Left lung (tissue), 10 donors: ENCODE data around the gene DNMT1. TPM values are rescaled to one million over a fixed set of nuclear protein-coding genes. Genes with fewer than 3 reads are reported as not detected.

Source experiments
- ATAC-seq: fragments of 200-7000 bp; cut with Tn5 transposase; one replicate; pipeline ENCODE4 v1.9.1; 2020; ENCODE audit warnings: moderate library complexity
- DNase-seq, 4 donors: peaks; one replicate each; pipeline ENCODE4 v3.0.0-alpha.2; 2013 to 2020
- H3K27ac ChIP-seq, 2 donors: fragments of 200-600 bp; sonication (generic) in 1 of 2; one replicate each; pipeline versions ENCODE4 v1.5.0 to v1.8.0; 2020 to 2021
- H3K27me3 ChIP-seq, 2 donors: fragments of 200-600 bp; sonication (generic) in 1 of 2; one replicate each; pipeline versions ENCODE4 v1.5.0 to v1.8.0; 2020 to 2021
- H3K36me3 ChIP-seq, 2 donors: fragments of 200-600 bp; sonication (generic) in 1 of 2; one replicate each; pipeline versions ENCODE4 v1.5.0 to v1.8.0; 2020 to 2021
- H3K4me1 ChIP-seq, 2 donors: fragments of 200-600 bp; one replicate each; pipeline ENCODE4 v1.8.0; 2021
- H3K4me3 ChIP-seq, 2 donors: fragments of 200-600 bp; sonication (generic) in 1 of 2; one replicate each; pipeline versions ENCODE4 v1.5.0 to v1.8.0; 2020 to 2021; ENCODE audit warnings: mild to moderate bottlenecking in 1 of 2
- H3K9me3 ChIP-seq, 2 donors: fragments of 200-600 bp; sonication (generic) in 1 of 2; one replicate each; pipeline versions ENCODE4 v1.5.0 to v1.8.0; 2020 to 2021
- CTCF ChIP-seq, 2 donors: fragments of 200-600 bp; sonication (generic) in 1 of 2; IDR thresholded peaks; one replicate each; pipeline versions ENCODE4 v1.5.0 to v1.8.0; 2021; ENCODE audit warnings: antibody characterized with exemption in 2 of 2
- intact Hi-C, 2 donors: fragments of 100-400 bp; cut with DNase I; formaldehyde crosslinking; loops; one replicate each; pipeline versions ENCODE4 v1.11.2 to v1.14.2; 2022
- microRNA-seq, 2 donors: library from miRNA; unstranded; fragments of <30 nt; microRNA quantifications; one replicate each; pipeline ENCODE4, GENCODE V29; 2019
- polyA plus RNA-seq, 6 donors: library from polyadenylated mRNA; unstranded; fragments of 120-200 nt; gene quantifications; one replicate each; pipeline ENCODE4 v1.2.1, GENCODE V29; 2013; ENCODE audit not compliant: insufficient read length in 6 of 6
- total RNA-seq, 2 donors: library from RNA; stranded (reverse); fragmentation: NEBNext Ultra II Directional; extraction: Animal tissue kit (Norgen Biotek cat#: 25700); gene quantifications; one replicate each; pipeline ENCODE4 v1.2.1, GENCODE V29; 2021
- donor health status: DM: no; HTN: yes; CAD: no.
- donor health status: DM: no; HTN: no; CAD: no.

The DNMT1 gene
- total and polyA plus RNA-seq, 8 donors = 65.1 to 191 (median 144) TPM

GRCh38 chr19:10083911-10084310, 110.8 kb downstream of the DNMT1 start:
- no peak overlapping the region for H3K4me3 ChIP-seq
- peaks cover 0 to 11% of the 10 kb centered on the region in 2 donors for H3K4me1 ChIP-seq
- no peaks in the 10 kb centered on the region for H3K27me3 ChIP-seq
- H3K9me3 ChIP-seq = no peaks in the 10 kb centered on the region
- TF ChIP-seq CTCF (IDR thresholded peaks at IDR 0.05) = no peak
- H3K36me3 ChIP-seq = peaks cover 0 to under 1% of the 10 kb centered on the region in 2 donors
- ATAC-seq = no peak
- H3K27ac ChIP-seq = no peak overlapping the region
- intact Hi-C loops = no loop called here
- no peak for DNase-seq

Small RNA genes within 50 kb of the gene (microRNA-seq; reads per million reads assigned to microRNA genes)
- gene MIR4322 = 0 reads per million in 2 donors

Other genes with a start within 250 kb of the DNMT1 start
- gene COL5A3, start 184.4 kb downstream of the DNMT1 start, total RNA-seq = 10 to 100 TPM; 15.9 to 21.9 TPM
- 1 to 10 TPM; 4.5 to 8.0 (median 5.4) TPM for gene COL5A3, start 184.4 kb downstream of the DNMT1 start, polyA plus RNA-seq
- not detected for gene RDH8, start 181.5 kb downstream of the DNMT1 start, total RNA-seq
- not detected for gene RDH8, start 181.5 kb downstream of the DNMT1 start, polyA plus RNA-seq
- gene SHFL, start 108.6 kb downstream of the DNMT1 start, total RNA-seq = 10 to 100 TPM; 30.9 to 38.8 TPM
- 10 to 100 TPM; 28.8 to 41.6 (median 35.8) TPM for gene SHFL, start 108.6 kb downstream of the DNMT1 start, polyA plus RNA-seq
- under 1 TPM; 0.38 to 0.68 TPM for gene ANGPTL6, start 92.3 kb downstream of the DNMT1 start, total RNA-seq
- gene ANGPTL6, start 92.3 kb downstream of the DNMT1 start, polyA plus RNA-seq = 1 to 10 TPM; 1.4 to 3.1 (median 2.1) TPM
- 10 to 100 TPM; 23.4 to 49.8 TPM for gene PPAN, start 88.6 kb downstream of the DNMT1 start, total RNA-seq
- 10 to 100 TPM; 22.6 to 36.3 (median 28.5) TPM for gene PPAN, start 88.6 kb downstream of the DNMT1 start, polyA plus RNA-seq
- gene P2RY11, start 83.3 kb downstream of the DNMT1 start, total RNA-seq = 10 to 100 TPM in 1 of 2 donors, 1 to 10 TPM in 1; 8.4 to 24.4 TPM
- 10 to 100 TPM in 5 of 6 donors, 1 to 10 TPM in 1; 9.3 to 15.8 (median 12.9) TPM for gene P2RY11, start 83.3 kb downstream of the DNMT1 start, polyA plus RNA-seq
- 100 to 1,000 TPM; 162 to 166 TPM for gene EIF3G, start 75.1 kb downstream of the DNMT1 start, total RNA-seq
- 100 to 1,000 TPM; 180 to 208 (median 191) TPM for gene EIF3G, start 75.1 kb downstream of the DNMT1 start, polyA plus RNA-seq
- 10 to 100 TPM; 25.6 to 40.3 TPM for gene S1PR2, start 36.4 kb upstream of the DNMT1 start, total RNA-seq
- gene S1PR2, start 36.4 kb upstream of the DNMT1 start, polyA plus RNA-seq = 10 to 100 TPM; 36.8 to 47.6 (median 43.2) TPM
- gene MRPL4, start 57.3 kb upstream of the DNMT1 start, total RNA-seq = 10 to 100 TPM; 37.2 to 53.1 TPM
- 10 to 100 TPM; 27.5 to 41.6 (median 34.6) TPM for gene MRPL4, start 57.3 kb upstream of the DNMT1 start, polyA plus RNA-seq
- gene ICAM1, start 76.2 kb upstream of the DNMT1 start, total RNA-seq = 100 to 1,000 TPM; 149 to 497 TPM
- 10 to 100 TPM; 15.4 to 24.5 (median 17.4) TPM for gene ICAM1, start 76.2 kb upstream of the DNMT1 start, polyA plus RNA-seq
- gene ICAM4, start 92.0 kb upstream of the DNMT1 start, total RNA-seq = 10 to 100 TPM in 1 of 2 donors, 1 to 10 TPM in 1; 4.5 to 17.9 TPM
- gene ICAM4, start 92.0 kb upstream of the DNMT1 start, polyA plus RNA-seq = 10 to 100 TPM in 5 of 6 donors, 1 to 10 TPM in 1; 9.4 to 25.3 (median 14.7) TPM
- gene ICAM5, start 95.0 kb upstream of the DNMT1 start, total RNA-seq = 10 to 100 TPM; 10.2 to 25.7 TPM
- gene ICAM5, start 95.0 kb upstream of the DNMT1 start, polyA plus RNA-seq = 10 to 100 TPM in 4 of 6 donors, 1 to 10 TPM in 2; 3.9 to 18.9 (median 11.4) TPM
- 1 to 10 TPM; 2.8 to 7.8 TPM for gene ZGLP1, start 114.9 kb upstream of the DNMT1 start, total RNA-seq
- 10 to 100 TPM in 2 of 6 donors, 1 to 10 TPM in 4; 5.6 to 11.9 (median 6.9) TPM for gene ZGLP1, start 114.9 kb upstream of the DNMT1 start, polyA plus RNA-seq
- 10 to 100 TPM; 19.8 to 25.4 TPM for gene FDX2, start 121.1 kb upstream of the DNMT1 start, total RNA-seq
- gene FDX2, start 121.1 kb upstream of the DNMT1 start, polyA plus RNA-seq = 10 to 100 TPM; 16.0 to 20.8 (median 19.3) TPM
- gene RAVER1, start 138.6 kb upstream of the DNMT1 start, total RNA-seq = 10 to 100 TPM; 30.9 to 38.7 TPM
- 10 to 100 TPM; 21.6 to 39.0 (median 28.1) TPM for gene RAVER1, start 138.6 kb upstream of the DNMT1 start, polyA plus RNA-seq
- gene ICAM3, start 144.7 kb upstream of the DNMT1 start, total RNA-seq = 10 to 100 TPM; 17.3 to 44.8 TPM
- 10 to 100 TPM in 5 of 6 donors, 1 to 10 TPM in 1; 8.8 to 16.4 (median 11.3) TPM for gene ICAM3, start 144.7 kb upstream of the DNMT1 start, polyA plus RNA-seq
- gene TYK2, start 185.6 kb upstream of the DNMT1 start, total RNA-seq = 100 to 1,000 TPM; 133 to 175 TPM
- gene TYK2, start 185.6 kb upstream of the DNMT1 start, polyA plus RNA-seq = 100 to 1,000 TPM; 120 to 185 (median 151) TPM
- gene CDC37, start 208.6 kb upstream of the DNMT1 start, total RNA-seq = 100 to 1,000 TPM; 120 to 148 TPM
- gene CDC37, start 208.6 kb upstream of the DNMT1 start, polyA plus RNA-seq = 100 to 1,000 TPM; 158 to 198 (median 171) TPM
- 10 to 100 TPM; 21.4 to 21.6 TPM for gene PDE4A, start 225.6 kb upstream of the DNMT1 start, total RNA-seq
- 10 to 100 TPM in 1 of 6 donors, 1 to 10 TPM in 5; 4.3 to 10.1 (median 8.0) TPM for gene PDE4A, start 225.6 kb upstream of the DNMT1 start, polyA plus RNA-seq